Activated B cell treated with CpG ODN at 0.5 μM for 24 hours (primary cell): ENCODE data around the gene PXMP2. TPM values are rescaled to one million over a fixed set of nuclear protein-coding genes. Genes with fewer than 3 reads are reported as not detected.

ENCODE experiments used
- ATAC-seq: fragments of 200-7000 bp; cut with Tn5 transposase; one replicate; pipeline ENCODE4 v1.10.0; 2021; ENCODE audit warnings: low read depth, mild to moderate bottlenecking, moderate library complexity
- CTCF ChIA-PET: fragments of 350-600 bp; sonication (Branson Sonifier 250); formaldehyde crosslinking; loops from one replicate; lab custom pipeline; 2021; ENCODE audit warnings: antibody characterized with exemption; lab: Charles Lee
- POLR2A ChIA-PET: fragments of 350-600 bp; sonication (Branson Sonifier 250); formaldehyde crosslinking; loops from one replicate; lab custom pipeline; 2021; ENCODE audit warnings: antibody characterized with exemption; lab: Charles Lee
- DNase-seq: peaks from one replicate; pipeline ENCODE4 v3.0.0; 2022
- H3K27ac Mint-ChIP-seq: one replicate; pipeline ENCODE4 v1.8.0; 2020; ENCODE audit warnings: mixed read lengths
- H3K27me3 Mint-ChIP-seq: one replicate; pipeline ENCODE4 v1.8.0; 2021; ENCODE audit warnings: mixed read lengths
- H3K36me3 Mint-ChIP-seq: one replicate; pipeline ENCODE4 v1.8.0; 2021; ENCODE audit warnings: low read depth, mixed read lengths
- H3K4me1 Mint-ChIP-seq: one replicate; pipeline ENCODE4 v1.8.0; 2021; ENCODE audit warnings: mixed read lengths
- H3K4me3 Mint-ChIP-seq: one replicate; pipeline ENCODE4 v1.8.0; 2020; ENCODE audit warnings: mild to moderate bottlenecking, mixed read lengths
- H3K9me3 Mint-ChIP-seq: one replicate; pipeline ENCODE4 v1.8.0; 2020; ENCODE audit warnings: mixed read lengths
- intact Hi-C: fragments of 100-400 bp; cut with micrococcal nuclease; formaldehyde crosslinking; loops from one replicate; pipeline ENCODE4 v1.15.1; 2024
- total RNA-seq: library from RNA; stranded (reverse); gene quantifications from 2 replicates; pipeline ENCODE4 v1.2.3, GENCODE V29; 2022
- TF ChIP-seq, protein P1 (sequence below): fragments of 200-600 bp; IDR thresholded peaks from one replicate; pipeline ENCODE4 v1.8.0; 2022; ENCODE audit warnings: antibody characterized with exemption, mild to moderate bottlenecking

The PXMP2 gene
- total RNA-seq, 1 donor from 2014 or later = 7.7 TPM

DNA sequence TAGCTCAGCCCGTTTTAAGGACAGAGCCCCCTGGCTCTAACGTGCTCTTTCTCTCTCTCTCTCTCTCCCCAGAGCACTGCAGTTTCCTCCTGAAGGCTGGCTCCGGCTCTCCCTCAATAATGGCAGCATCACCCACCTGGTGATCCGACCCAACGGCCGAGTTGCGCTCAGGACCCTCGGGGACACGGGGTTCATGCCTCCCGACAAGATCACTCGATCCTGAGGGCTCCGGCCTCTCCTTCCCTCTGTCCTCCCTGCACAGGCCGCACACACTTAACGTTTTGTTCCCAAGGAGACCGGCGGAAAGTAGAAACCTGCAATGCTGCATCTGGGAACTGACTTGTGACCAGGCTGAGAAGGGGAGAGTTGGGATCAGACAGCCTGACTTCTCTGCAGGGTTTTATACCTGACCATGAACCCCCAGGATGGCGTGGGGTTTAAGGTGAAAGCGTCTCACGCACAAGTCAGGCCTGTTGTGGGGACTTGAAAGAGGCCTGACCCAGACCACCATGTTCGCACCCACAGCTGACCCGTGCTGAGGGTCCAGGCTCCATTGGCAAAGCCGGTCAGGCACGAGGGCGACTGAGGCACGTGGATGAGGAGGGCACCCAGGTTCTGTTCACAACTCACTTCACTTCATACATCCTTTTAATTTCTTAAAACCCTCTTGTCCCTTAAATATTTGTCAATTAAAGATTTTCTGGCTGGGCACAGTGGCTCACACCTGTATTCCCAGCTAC lies 33.4 kb downstream of the PXMP2 start:
- intact Hi-C loops = no loop called here
- ChIA-PET POLR2A (no interaction called here), CTCF (no interaction called here)
- Mint-ChIP-seq H3K4me1 (no peaks in the 10 kb centered on the region), H3K4me3 (no peak overlapping the region), H3K27me3 (no peaks in the 10 kb centered on the region), H3K36me3 (peaks cover 81% of the 10 kb centered on the region), H3K27ac (no peak overlapping the region), H3K9me3 (no peaks in the 10 kb centered on the region)
- no peak for DNase-seq
- no peak for ATAC-seq
- TF ChIP-seq, protein P1, sequence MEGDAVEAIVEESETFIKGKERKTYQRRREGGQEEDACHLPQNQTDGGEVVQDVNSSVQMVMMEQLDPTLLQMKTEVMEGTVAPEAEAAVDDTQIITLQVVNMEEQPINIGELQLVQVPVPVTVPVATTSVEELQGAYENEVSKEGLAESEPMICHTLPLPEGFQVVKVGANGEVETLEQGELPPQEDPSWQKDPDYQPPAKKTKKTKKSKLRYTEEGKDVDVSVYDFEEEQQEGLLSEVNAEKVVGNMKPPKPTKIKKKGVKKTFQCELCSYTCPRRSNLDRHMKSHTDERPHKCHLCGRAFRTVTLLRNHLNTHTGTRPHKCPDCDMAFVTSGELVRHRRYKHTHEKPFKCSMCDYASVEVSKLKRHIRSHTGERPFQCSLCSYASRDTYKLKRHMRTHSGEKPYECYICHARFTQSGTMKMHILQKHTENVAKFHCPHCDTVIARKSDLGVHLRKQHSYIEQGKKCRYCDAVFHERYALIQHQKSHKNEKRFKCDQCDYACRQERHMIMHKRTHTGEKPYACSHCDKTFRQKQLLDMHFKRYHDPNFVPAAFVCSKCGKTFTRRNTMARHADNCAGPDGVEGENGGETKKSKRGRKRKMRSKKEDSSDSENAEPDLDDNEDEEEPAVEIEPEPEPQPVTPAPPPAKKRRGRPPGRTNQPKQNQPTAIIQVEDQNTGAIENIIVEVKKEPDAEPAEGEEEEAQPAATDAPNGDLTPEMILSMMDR = no peak

DNA sequence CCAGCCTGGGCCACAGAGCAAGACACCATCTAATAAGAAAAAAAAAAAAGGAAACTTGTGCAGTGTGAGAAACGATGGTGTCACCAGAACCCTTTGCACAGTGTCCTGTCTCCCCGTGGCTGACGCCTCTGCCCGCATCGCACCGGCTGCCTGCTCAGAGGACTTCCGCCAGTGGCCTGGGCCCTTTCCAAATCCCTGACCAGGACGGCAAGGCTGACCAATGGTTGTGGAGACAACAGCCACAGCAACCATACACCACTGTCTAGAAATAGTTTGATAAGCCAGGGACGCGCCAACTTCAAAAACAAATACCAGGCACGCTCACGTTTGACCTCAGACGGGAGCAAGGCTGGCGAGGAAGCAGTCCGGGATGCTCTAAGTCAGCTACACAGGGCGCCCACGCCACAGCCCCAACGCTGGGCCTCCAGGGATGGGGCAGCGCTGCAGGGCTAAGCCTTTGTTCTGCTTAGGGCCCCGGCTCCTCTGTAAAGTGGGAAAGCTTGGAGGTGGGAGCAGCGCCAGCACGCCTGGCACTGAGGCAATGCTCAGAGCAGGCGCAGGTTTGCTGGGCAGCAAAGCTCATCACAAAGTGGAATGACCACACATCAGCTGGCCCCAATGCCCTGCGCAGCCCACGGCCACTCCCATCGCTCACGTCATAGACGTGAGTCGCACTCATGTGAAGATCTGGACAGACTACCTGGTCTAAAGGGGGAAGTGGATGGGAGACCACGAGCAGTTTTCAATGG lies 35.8 kb downstream of the PXMP2 start:
- no peak for ATAC-seq
- no peaks in the 10 kb centered on the region for H3K4me1 Mint-ChIP-seq
- CTCF ChIA-PET = no interaction called here
- no peaks in the 10 kb centered on the region for H3K27me3 Mint-ChIP-seq
- POLR2A ChIA-PET = no interaction called here
- H3K4me3 Mint-ChIP-seq = no peak overlapping the region
- H3K36me3 Mint-ChIP-seq = peaks cover 89% of the 10 kb centered on the region
- intact Hi-C loops = no loop called here
- DNase-seq = no peak
- TF ChIP-seq, protein P1 = no peak
- no peak overlapping the region for H3K27ac Mint-ChIP-seq
- no peaks in the 10 kb centered on the region for H3K9me3 Mint-ChIP-seq

DNA sequence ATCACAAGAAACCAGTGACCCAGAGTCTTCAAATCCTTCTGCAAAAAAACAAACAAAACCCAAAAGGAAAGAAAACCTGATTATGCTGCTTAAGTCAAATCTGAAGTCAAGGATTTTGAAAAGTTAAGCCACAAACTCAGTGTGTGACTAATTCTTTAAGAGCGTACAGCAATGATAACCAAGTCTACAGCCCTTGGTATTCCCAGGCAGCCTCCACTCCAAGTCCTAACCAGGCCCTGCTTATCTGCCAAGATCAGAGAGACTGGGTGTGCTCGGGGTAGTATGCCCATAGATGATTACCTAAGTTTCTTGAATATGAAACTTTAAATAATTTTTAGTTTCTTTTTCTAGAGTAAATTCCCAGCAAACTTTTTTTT lies 36.4 kb downstream of the PXMP2 start:
- DNase-seq (no peak), ATAC-seq (no peak)
- intact Hi-C loops = no loop called here
- Mint-ChIP-seq H3K27me3 (no peaks in the 10 kb centered on the region), H3K9me3 (no peaks in the 10 kb centered on the region), H3K4me3 (no peak overlapping the region), H3K27ac (no peak overlapping the region), H3K36me3 (peaks cover 92% of the 10 kb centered on the region), H3K4me1 (no peaks in the 10 kb centered on the region)
- ChIA-PET POLR2A (interaction anchor here (0.8 kb wide), 1 partner anchor 10 kb away, joined by 3 read pairs; no protein-coding TSS in a partner anchor), CTCF (no interaction called here)
- TF ChIP-seq, protein P1 = no peak

DNA sequence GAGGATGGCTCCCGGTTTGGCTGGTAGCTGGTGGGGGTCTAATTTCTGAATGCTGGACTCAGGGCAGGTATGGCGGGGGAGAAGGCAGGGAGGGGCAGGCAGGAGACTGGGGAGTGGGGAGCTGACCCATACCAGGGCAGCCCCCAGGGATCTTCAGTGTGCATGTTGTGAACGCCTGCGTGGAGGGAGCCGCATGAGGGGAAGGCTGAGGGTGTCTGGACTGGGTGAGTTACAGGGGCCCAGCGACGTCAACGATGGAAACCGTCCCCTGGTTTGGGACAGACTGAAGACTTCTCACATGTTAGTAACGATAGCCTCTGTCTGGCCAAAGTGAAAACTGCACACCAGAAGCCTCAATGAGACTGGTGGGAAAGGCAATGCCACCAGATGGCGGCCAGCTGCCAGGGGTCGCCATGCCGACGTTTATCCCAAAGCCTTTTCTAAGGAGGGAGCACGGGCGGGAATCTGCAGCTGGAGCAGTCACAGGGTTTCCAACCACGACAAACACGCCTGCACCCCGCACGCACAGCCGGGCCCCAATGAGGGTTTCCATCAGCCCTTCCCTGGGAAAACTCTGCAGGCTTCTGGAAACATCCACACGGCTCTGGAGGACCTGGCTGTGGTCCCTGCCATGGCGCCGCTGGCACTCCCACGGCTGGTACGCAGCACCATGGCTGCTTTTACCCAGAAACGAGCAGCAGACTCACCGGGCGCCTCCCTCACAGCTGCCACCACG lies 37.3 kb downstream of the PXMP2 start:
- peaks cover 88% of the 10 kb centered on the region for H3K36me3 Mint-ChIP-seq
- DNase-seq = no peak
- no peaks in the 10 kb centered on the region for H3K4me1 Mint-ChIP-seq

More for the DNA sequence above, 37.3 kb downstream of the PXMP2 start:
- ChIA-PET POLR2A (interaction anchor here (0.8 kb wide), 1 partner anchor 11 kb away, joined by 3 read pairs; no protein-coding TSS in a partner anchor), CTCF (no interaction called here)
- H3K9me3 Mint-ChIP-seq = no peaks in the 10 kb centered on the region
- intact Hi-C loops = no loop called here
- no peak overlapping the region for H3K4me3 Mint-ChIP-seq
- ATAC-seq = no peak
- no peak overlapping the region for H3K27ac Mint-ChIP-seq
- TF ChIP-seq, protein P1 = no peak
- H3K27me3 Mint-ChIP-seq = no peaks in the 10 kb centered on the region
